Stimulated activated CD8-positive, alpha-beta memory T cell treated with anti-CD3 and anti-CD28 coated beads, Interleukin-12 subunit alpha, Interleukin-12 subunit beta, amount 100 ng/mL, for 1 hour (primary cell): ENCODE data around the gene CDC42EP5.

ENCODE experiments used
- DNase-seq: peaks from one replicate; pipeline ENCODE4 v3.0.0-alpha.2; 2020; ENCODE audit warnings: low read depth

Gene CDC42EP5

GRCh38 chr19:54462655-54463530 lies 10.2 kb downstream of the CDC42EP5 start:
- DNase-seq, result peak; percentile 40

- DNase-seq, result no peak
Measured at GRCh38 chr19:54462047-54462654, 10.9 kb downstream of the CDC42EP5 start.

GRCh38 chr19:54461613-54462012 lies 11.5 kb downstream of the CDC42EP5 start:
- no peak for DNase-seq

- DNase-seq, result no peak
Measured at GRCh38 chr19:54461210-54461609, 11.9 kb downstream of the CDC42EP5 start.

GRCh38 chr19:54460230-54461005 lies 12.7 kb downstream of the CDC42EP5 start:
- DNase-seq, result no peak

GRCh38 chr19:54459282-54460229 lies 13.5 kb downstream of the CDC42EP5 start:
- no peak for DNase-seq

GRCh38 chr19:54458648-54459281 lies 14.3 kb downstream of the CDC42EP5 start:
- no peak for DNase-seq

GRCh38 chr19:54457773-54458647 lies 15.1 kb downstream of the CDC42EP5 start:
- DNase-seq, result no peak

- DNase-seq, result no peak
Measured at GRCh38 chr19:54456423-54457373, 16.4 kb downstream of the CDC42EP5 start.

GRCh38 chr19:54455786-54456422 lies 17.2 kb downstream of the CDC42EP5 start:
- no peak for DNase-seq

- DNase-seq, result no peak
Measured at GRCh38 chr19:54454781-54455675, 18.1 kb downstream of the CDC42EP5 start.

GRCh38 chr19:54453921-54454780 lies 18.9 kb downstream of the CDC42EP5 start:
- no peak for DNase-seq

- DNase-seq, result no peak
Measured at GRCh38 chr19:54452626-54453025, 20.5 kb downstream of the CDC42EP5 start.

- DNase-seq, result no peak
Measured at GRCh38 chr19:54451997-54452396, 21.1 kb downstream of the CDC42EP5 start.

- no peak for DNase-seq
Measured at GRCh38 chr19:54451331-54451871, 21.7 kb downstream of the CDC42EP5 start.

- DNase-seq, result no peak
Measured at GRCh38 chr19:54449701-54450069, 23.4 kb downstream of the CDC42EP5 start.
